KMS-11 (cell line): ENCODE measurements around the gene TNFSF10.

ENCODE experiments used
- H2AFZ ChIP-seq: fragments of 200-600 bp; sonication (generic); 2 replicates; pipeline ENCODE4 v1.6.1; 2016; ENCODE audit warnings: antibody characterized with exemption, mixed run types, low read depth
- H3K27ac ChIP-seq: fragments of 200-600 bp; sonication (generic); 2 replicates; pipeline ENCODE4 v1.6.1; 2016; ENCODE audit warnings: mild to moderate bottlenecking, mixed run types
- H3K27me3 ChIP-seq: fragments of 200-600 bp; sonication (generic); 2 replicates; pipeline ENCODE4 v1.6.1; 2017; ENCODE audit warnings: mild to moderate bottlenecking, low read depth, mixed run types, moderate library complexity; ENCODE audit not compliant: insufficient read depth
- H3K36me3 ChIP-seq: fragments of 200-600 bp; sonication (generic); 2 replicates; pipeline ENCODE4 v1.6.1; 2017; ENCODE audit warnings: mild to moderate bottlenecking, mixed run types; ENCODE audit not compliant: insufficient read depth
- H3K4me1 ChIP-seq: fragments of 200-600 bp; sonication (generic); 2 replicates; pipeline ENCODE4 v1.6.1; 2016; ENCODE audit warnings: mild to moderate bottlenecking, low read depth, mixed run types; ENCODE audit not compliant: poor library complexity, severe bottlenecking
- H3K4me2 ChIP-seq: fragments of 200-600 bp; sonication (generic); 2 replicates; pipeline ENCODE4 v1.7.0; 2016; ENCODE audit warnings: mild to moderate bottlenecking, mixed run types
- H3K4me3 ChIP-seq: fragments of 200-600 bp; sonication (generic); IDR thresholded peaks from 2 replicates; pipeline ENCODE4 v1.6.1; 2017; ENCODE audit warnings: low read depth, low read length, mixed read lengths; ENCODE audit not compliant: insufficient read depth
- H3K79me2 ChIP-seq: fragments of 200-600 bp; sonication (generic); 2 replicates; pipeline ENCODE4 v1.6.1; 2016; ENCODE audit warnings: low read depth, mixed run types; ENCODE audit not compliant: insufficient read depth
- H3K9ac ChIP-seq: fragments of 200-600 bp; sonication (generic); 2 replicates; pipeline ENCODE4 v1.6.1; 2016; ENCODE audit warnings: mild to moderate bottlenecking, mixed run types
- H4K20me1 ChIP-seq: fragments of 200-600 bp; sonication (generic); 2 replicates; pipeline ENCODE4 v1.6.1; 2016; ENCODE audit warnings: mild to moderate bottlenecking, mixed run types; ENCODE audit not compliant: insufficient read depth
- TF ChIP-seq, protein P1 (sequence below): fragments of 200-600 bp; sonication (generic); conservative IDR thresholded peaks from 2 replicates; pipeline ENCODE4 v1.6.1; 2017; ENCODE audit warnings: low read depth, mild to moderate bottlenecking, antibody characterized with exemption, low read length, moderate library complexity, mixed read lengths

The TNFSF10 gene

GRCh38 chr3:172466553-172467130 is 56.6 kb downstream of the TNFSF10 start:
- H3K79me2 ChIP-seq, result no peaks in the 10 kb centered on the region
- no peak overlapping the region for H2AFZ ChIP-seq
- no peaks in the 10 kb centered on the region for H4K20me1 ChIP-seq
- no peak overlapping the region for H3K4me3 ChIP-seq
- H3K27me3 ChIP-seq, result no peaks in the 10 kb centered on the region
- TF ChIP-seq, protein P1, sequence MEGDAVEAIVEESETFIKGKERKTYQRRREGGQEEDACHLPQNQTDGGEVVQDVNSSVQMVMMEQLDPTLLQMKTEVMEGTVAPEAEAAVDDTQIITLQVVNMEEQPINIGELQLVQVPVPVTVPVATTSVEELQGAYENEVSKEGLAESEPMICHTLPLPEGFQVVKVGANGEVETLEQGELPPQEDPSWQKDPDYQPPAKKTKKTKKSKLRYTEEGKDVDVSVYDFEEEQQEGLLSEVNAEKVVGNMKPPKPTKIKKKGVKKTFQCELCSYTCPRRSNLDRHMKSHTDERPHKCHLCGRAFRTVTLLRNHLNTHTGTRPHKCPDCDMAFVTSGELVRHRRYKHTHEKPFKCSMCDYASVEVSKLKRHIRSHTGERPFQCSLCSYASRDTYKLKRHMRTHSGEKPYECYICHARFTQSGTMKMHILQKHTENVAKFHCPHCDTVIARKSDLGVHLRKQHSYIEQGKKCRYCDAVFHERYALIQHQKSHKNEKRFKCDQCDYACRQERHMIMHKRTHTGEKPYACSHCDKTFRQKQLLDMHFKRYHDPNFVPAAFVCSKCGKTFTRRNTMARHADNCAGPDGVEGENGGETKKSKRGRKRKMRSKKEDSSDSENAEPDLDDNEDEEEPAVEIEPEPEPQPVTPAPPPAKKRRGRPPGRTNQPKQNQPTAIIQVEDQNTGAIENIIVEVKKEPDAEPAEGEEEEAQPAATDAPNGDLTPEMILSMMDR, result no peak
- H3K36me3 ChIP-seq, result no peaks in the 10 kb centered on the region
- H3K4me1 ChIP-seq, result no peaks in the 10 kb centered on the region
- no peak overlapping the region for H3K9ac ChIP-seq
- H3K27ac ChIP-seq, result no peak overlapping the region
- no peak overlapping the region for H3K4me2 ChIP-seq

DNA sequence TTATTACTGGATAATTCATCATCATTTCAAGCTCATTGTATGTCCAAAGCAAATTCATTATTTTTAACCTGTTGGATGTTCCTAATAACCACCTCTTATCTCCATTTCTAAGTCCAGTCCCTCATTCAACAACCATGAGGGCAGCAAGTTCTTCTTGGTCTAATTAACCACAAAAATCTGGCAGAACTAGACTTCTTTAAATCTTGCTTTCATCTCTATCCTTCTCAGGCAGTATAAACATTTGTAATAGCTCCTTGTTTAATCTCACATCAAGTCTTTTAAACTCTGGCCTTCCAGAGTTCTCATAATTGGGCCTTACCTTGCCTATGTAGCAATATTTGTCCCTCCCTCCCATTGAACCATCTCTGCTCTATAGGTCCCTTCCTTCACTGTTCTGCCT is 57.9 kb downstream of the TNFSF10 start:
- H3K27ac ChIP-seq, result no peak overlapping the region
- H3K4me2 ChIP-seq, result no peak overlapping the region
- H3K79me2 ChIP-seq, result no peaks in the 10 kb centered on the region
- H3K9ac ChIP-seq, result no peak overlapping the region
- no peaks in the 10 kb centered on the region for H3K4me1 ChIP-seq
- TF ChIP-seq, protein P1, result no peak
- H2AFZ ChIP-seq, result no peak overlapping the region
- H4K20me1 ChIP-seq, result no peaks in the 10 kb centered on the region
- H3K27me3 ChIP-seq, result no peaks in the 10 kb centered on the region
- no peaks in the 10 kb centered on the region for H3K36me3 ChIP-seq
- no peak overlapping the region for H3K4me3 ChIP-seq

- H4K20me1 ChIP-seq, result no peaks in the 10 kb centered on the region
- no peak overlapping the region for H2AFZ ChIP-seq
- no peaks in the 10 kb centered on the region for H3K27me3 ChIP-seq
- H3K27ac ChIP-seq, result no peak overlapping the region
- H3K36me3 ChIP-seq, result no peaks in the 10 kb centered on the region
- H3K79me2 ChIP-seq, result no peaks in the 10 kb centered on the region
- TF ChIP-seq, protein P1, result no peak
- H3K9ac ChIP-seq, result no peak overlapping the region
- H3K4me1 ChIP-seq, result no peaks in the 10 kb centered on the region
- no peak overlapping the region for H3K4me3 ChIP-seq
- no peak overlapping the region for H3K4me2 ChIP-seq
Measured at GRCh38 chr3:172464306-172464705, 58.9 kb downstream of the TNFSF10 start.

GRCh38 chr3:172461530-172462138 is 61.6 kb downstream of the TNFSF10 start:
- Histone ChIP-seq H4K20me1 (no peaks in the 10 kb centered on the region), H2AFZ (no peak overlapping the region)

More at GRCh38 chr3:172461530-172462138, 61.6 kb downstream of the TNFSF10 start:
- Histone ChIP-seq H3K27ac (no peak overlapping the region), H3K9ac (no peak overlapping the region), H3K4me1 (no peaks in the 10 kb centered on the region), H3K4me2 (no peak overlapping the region), H3K4me3 (no peak overlapping the region), H3K79me2 (no peaks in the 10 kb centered on the region), H3K27me3 (no peaks in the 10 kb centered on the region), H3K36me3 (no peaks in the 10 kb centered on the region)
- TF ChIP-seq, protein P1, result peak; percentile 98
